ENCODE measurements around the gene YWHAB. TPM values are rescaled to one million over a fixed set of nuclear protein-coding genes. Genes with fewer than 3 reads are reported as not detected.
A peak's percentile ranks its signal among the peaks of the same experiment; 100 is the strongest.
"Not testable (repeated sequence)": the region's sequence is repeated elsewhere in the genome, so short reads cannot be mapped to it uniquely, and the experiment has no call there.

Gene YWHAB
- total RNA-seq, 1 experiment from 2014 or later = 267 TPM

DNA sequence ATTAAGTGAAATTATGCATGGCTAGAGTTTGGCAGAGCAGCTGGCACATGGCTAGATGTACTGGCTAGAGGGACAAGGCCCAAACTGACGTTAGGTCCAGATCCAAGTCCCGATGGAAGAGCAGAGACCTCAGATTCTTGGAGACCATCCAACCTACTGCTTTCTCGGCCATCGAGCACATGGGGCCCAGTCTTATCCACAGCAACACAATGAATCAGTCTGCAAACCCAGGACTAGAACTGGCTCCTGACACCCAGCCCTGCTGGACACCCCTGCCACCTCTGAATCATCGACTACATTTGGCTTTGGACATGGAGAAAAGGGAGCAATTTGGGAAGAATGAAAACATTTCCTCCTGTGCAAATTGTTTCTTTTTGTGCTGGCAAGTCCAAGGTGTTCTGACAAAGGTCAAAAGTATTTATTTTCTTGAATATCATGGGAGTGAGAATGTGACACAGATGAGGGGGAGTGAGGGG is 23.9 kb upstream of the YWHAB start:
- POLR2A ChIA-PET = no interaction called here

DNA sequence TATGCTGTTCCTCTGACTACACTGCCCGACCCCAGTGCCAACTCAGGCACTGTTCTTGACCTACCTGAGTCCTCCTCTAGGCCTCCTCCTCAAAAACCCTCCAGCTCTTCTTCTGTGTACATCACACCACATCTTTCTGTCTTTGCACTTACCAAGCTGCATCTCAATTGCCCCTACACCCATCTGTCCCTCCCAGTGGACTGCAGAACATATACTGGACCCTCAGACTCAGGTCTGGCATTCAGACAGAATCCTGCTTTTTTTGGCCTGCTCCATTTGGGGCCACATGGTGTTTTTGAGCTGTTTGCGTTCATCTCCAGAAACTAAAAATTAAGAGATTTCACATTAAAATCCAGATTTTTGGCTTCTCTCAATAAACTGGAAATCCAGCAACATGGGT is 23.2 kb upstream of the YWHAB start:
- POLR2A ChIA-PET = no interaction called here
- TF ChIP-seq, protein P1, sequence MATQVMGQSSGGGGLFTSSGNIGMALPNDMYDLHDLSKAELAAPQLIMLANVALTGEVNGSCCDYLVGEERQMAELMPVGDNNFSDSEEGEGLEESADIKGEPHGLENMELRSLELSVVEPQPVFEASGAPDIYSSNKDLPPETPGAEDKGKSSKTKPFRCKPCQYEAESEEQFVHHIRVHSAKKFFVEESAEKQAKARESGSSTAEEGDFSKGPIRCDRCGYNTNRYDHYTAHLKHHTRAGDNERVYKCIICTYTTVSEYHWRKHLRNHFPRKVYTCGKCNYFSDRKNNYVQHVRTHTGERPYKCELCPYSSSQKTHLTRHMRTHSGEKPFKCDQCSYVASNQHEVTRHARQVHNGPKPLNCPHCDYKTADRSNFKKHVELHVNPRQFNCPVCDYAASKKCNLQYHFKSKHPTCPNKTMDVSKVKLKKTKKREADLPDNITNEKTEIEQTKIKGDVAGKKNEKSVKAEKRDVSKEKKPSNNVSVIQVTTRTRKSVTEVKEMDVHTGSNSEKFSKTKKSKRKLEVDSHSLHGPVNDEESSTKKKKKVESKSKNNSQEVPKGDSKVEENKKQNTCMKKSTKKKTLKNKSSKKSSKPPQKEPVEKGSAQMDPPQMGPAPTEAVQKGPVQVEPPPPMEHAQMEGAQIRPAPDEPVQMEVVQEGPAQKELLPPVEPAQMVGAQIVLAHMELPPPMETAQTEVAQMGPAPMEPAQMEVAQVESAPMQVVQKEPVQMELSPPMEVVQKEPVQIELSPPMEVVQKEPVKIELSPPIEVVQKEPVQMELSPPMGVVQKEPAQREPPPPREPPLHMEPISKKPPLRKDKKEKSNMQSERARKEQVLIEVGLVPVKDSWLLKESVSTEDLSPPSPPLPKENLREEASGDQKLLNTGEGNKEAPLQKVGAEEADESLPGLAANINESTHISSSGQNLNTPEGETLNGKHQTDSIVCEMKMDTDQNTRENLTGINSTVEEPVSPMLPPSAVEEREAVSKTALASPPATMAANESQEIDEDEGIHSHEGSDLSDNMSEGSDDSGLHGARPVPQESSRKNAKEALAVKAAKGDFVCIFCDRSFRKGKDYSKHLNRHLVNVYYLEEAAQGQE (IDR thresholded peaks at IDR 0.05; ENCODE audit: insufficient read depth in 1 of 2, low read depth in 2 of 2, low read length in 1 of 2) = no peak
- TF ChIP-seq TCF7L2 (IDR thresholded peaks at IDR 0.05; ENCODE audit: low read depth, low read length) (no peak), POLR2AphosphoS5 (IDR thresholded peaks at IDR 0.05; ENCODE audit: low read depth, low read length) (no peak)
- TF ChIP-seq, protein P2, sequence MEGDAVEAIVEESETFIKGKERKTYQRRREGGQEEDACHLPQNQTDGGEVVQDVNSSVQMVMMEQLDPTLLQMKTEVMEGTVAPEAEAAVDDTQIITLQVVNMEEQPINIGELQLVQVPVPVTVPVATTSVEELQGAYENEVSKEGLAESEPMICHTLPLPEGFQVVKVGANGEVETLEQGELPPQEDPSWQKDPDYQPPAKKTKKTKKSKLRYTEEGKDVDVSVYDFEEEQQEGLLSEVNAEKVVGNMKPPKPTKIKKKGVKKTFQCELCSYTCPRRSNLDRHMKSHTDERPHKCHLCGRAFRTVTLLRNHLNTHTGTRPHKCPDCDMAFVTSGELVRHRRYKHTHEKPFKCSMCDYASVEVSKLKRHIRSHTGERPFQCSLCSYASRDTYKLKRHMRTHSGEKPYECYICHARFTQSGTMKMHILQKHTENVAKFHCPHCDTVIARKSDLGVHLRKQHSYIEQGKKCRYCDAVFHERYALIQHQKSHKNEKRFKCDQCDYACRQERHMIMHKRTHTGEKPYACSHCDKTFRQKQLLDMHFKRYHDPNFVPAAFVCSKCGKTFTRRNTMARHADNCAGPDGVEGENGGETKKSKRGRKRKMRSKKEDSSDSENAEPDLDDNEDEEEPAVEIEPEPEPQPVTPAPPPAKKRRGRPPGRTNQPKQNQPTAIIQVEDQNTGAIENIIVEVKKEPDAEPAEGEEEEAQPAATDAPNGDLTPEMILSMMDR (IDR thresholded peaks at IDR 0.05) = no peak
- H3K27me3 ChIP-seq (ENCODE audit: control insufficient read depth, insufficient read depth, low read length) = no peaks in the 10 kb centered on the region
- H3K4me1 ChIP-seq (ENCODE audit: control insufficient read depth, insufficient read depth, low read length) = peaks cover 5% of the 10 kb centered on the region; the same call in 1 of the 2 replicates
- no peak for ATAC-seq
- no TSS peak for BruUV-seq (replicated peaks)
- no peaks in the 10 kb centered on the region for H3K9me3 ChIP-seq (ENCODE audit: control insufficient read depth, insufficient read depth, low read depth, low read length)
- intact Hi-C loops (cut with micrococcal nuclease; ENCODE audit: unreplicated experiment) (loop anchor here (10.0 kb wide), 1 partner anchor 177 kb away; no protein-coding TSS in a partner anchor), in situ Hi-C loops (cut with HindIII; ENCODE audit: low pct_unique_long_range_greater_than_20kb, low sequenced_read_pairs) (no loop called here)
- H3K36me3 ChIP-seq (ENCODE audit: control insufficient read depth, insufficient read depth, low read length) = no peaks in the 10 kb centered on the region
- no peak for DNase-seq (ENCODE audit: low read depth, low spot score)
- H3K4me3 ChIP-seq (ENCODE audit: low read depth in 2 of 2, low read length in 2 of 2) = no peak overlapping the region
- no peak overlapping the region for H3K27ac ChIP-seq (ENCODE audit: low read length)
- CTCF ChIA-PET = interaction anchor here (1.1 kb wide), 1 partner anchor 115 kb away, joined by 3 read pairs; no protein-coding TSS in a partner anchor

More for the DNA sequence above, 23.9 kb upstream of the YWHAB start:
- ATAC-seq = peak; percentile 80
- Histone ChIP-seq H3K27me3 (ENCODE audit: control insufficient read depth, insufficient read depth, low read length) (no peaks in the 10 kb centered on the region), H3K27ac (ENCODE audit: low read length) (no peak overlapping the region), H3K9me3 (ENCODE audit: control insufficient read depth, insufficient read depth, low read depth, low read length) (no peaks in the 10 kb centered on the region), H3K4me1 (ENCODE audit: control insufficient read depth, insufficient read depth, low read length) (no peaks in the 10 kb centered on the region), H3K36me3 (ENCODE audit: control insufficient read depth, insufficient read depth, low read length) (no peaks in the 10 kb centered on the region), H3K4me3 (ENCODE audit: low read depth in 2 of 2, low read length in 2 of 2) (no peak overlapping the region)
- TF ChIP-seq POLR2AphosphoS5 (IDR thresholded peaks at IDR 0.05; ENCODE audit: low read depth, low read length) (no peak), TCF7L2 (IDR thresholded peaks at IDR 0.05; ENCODE audit: low read depth, low read length) (no peak), SIN3A (IDR thresholded peaks at IDR 0.05; ENCODE audit: borderline replicate concordance, insufficient read depth, low read depth, low read length) (no peak)
- TF ChIP-seq, protein P1 (IDR thresholded peaks at IDR 0.05; ENCODE audit: insufficient read depth in 1 of 2, low read depth in 2 of 2, low read length in 1 of 2) = no peak
- TF ChIP-seq, protein P2 (IDR thresholded peaks at IDR 0.05) = no peak
- DNase-seq (ENCODE audit: low read depth, low spot score) = no peak
- CTCF ChIA-PET = interaction anchor here (1.1 kb wide), 1 partner anchor 115 kb away, joined by 3 read pairs; no protein-coding TSS in a partner anchor
- in situ Hi-C loops (cut with HindIII; ENCODE audit: low pct_unique_long_range_greater_than_20kb, low sequenced_read_pairs) = no loop called here
- no TSS peak for BruUV-seq (replicated peaks)
- intact Hi-C loops (cut with micrococcal nuclease; ENCODE audit: unreplicated experiment) = loop anchor here (10.0 kb wide), 1 partner anchor 177 kb away; no protein-coding TSS in a partner anchor

DNA sequence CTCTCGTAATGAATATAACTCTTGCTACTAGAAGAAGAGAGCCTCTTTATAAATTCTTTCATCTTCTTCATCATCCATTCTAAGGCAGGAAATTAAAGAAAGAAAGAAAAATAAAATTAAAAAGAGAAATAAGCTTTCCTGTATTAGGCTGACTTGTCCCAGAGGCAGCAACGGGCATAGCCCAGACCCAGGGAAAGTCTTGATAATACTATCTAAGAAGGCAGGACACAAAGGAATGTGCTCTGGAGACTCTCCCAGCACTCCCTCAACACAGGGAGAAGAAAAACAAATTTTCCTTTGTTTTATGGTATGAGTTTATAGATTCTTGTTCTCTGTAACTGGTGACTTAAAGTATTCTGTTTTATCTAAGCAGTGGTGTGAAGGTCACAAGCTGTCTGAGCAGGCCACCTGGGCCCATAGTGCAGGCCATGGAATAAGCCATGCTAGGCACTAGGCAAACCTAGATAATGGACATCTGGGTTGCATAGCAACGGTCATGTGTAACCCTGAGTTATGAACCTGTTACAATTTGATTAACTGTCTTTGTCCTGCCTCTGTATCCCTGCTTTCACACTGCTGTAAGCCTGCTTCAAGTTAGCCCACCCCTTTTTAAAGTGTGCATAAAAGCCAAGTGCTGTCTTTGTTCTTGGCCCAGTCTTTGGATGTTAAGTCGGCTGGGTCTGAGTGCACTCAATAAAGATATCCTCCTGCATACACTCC is 22.0 kb upstream of the YWHAB start:
- CTCF ChIA-PET; H3K4me1 ChIP-seq (ENCODE audit: control insufficient read depth, insufficient read depth, low read length); DNase-seq (ENCODE audit: low read depth, low spot score); H3K27ac ChIP-seq (ENCODE audit: low read length); in situ Hi-C loops (cut with HindIII; ENCODE audit: low pct_unique_long_range_greater_than_20kb, low sequenced_read_pairs); H3K4me3 ChIP-seq (ENCODE audit: low read depth in 2 of 2, low read length in 2 of 2); BruUV-seq (replicated peaks); ATAC-seq; H3K36me3 ChIP-seq (ENCODE audit: control insufficient read depth, insufficient read depth, low read length); H3K9me3 ChIP-seq (ENCODE audit: control insufficient read depth, insufficient read depth, low read depth, low read length); H3K27me3 ChIP-seq (ENCODE audit: control insufficient read depth, insufficient read depth, low read length): not testable (repeated sequence)
- POLR2A ChIA-PET = interaction anchor here (0.6 kb wide), 1 partner anchor 130 kb away, joined by 3 read pairs; no protein-coding TSS in a partner anchor
- intact Hi-C loops (cut with micrococcal nuclease; ENCODE audit: unreplicated experiment) = loop anchor here (10.0 kb wide), 1 partner anchor 179 kb away; no protein-coding TSS in a partner anchor
